ENCODE data around the gene ZDHHC14. TPM values are rescaled to one million over a fixed set of nuclear protein-coding genes. Genes with fewer than 3 reads are reported as not detected.

ZDHHC14 gene
- total and polyA plus RNA-seq, 2 experiments from 2014 or later, result 3.0 to 7.4 TPM

- no peak for TF ChIP-seq EZH2 (IDR thresholded peaks at IDR 0.05; ENCODE audit: low read depth, unreplicated experiment)
- TF ChIP-seq REST (IDR thresholded peaks at IDR 0.05; ENCODE audit: unreplicated experiment), result no peak
- no peak for TF ChIP-seq NANOG (IDR thresholded peaks at IDR 0.05; ENCODE audit: borderline replicate concordance)
- no peak for TF ChIP-seq CTCF (conservative IDR thresholded peaks at IDR 0.05; ENCODE audit: low read depth in 2 of 2)
- TF ChIP-seq STAT1 (IDR thresholded peaks at IDR 0.05; ENCODE audit: unreplicated experiment), result no peak
These were observed 335.4 kb downstream of the ZDHHC14 start (continued) for GRCh38 chr6:157716251-157716995.

- Mint-ChIP-seq H3K27me3 (ENCODE audit: insufficient read depth, low read depth, poor library complexity) (peaks cover 15% of the 10 kb centered on the region), H3K9me3 (no peaks in the 10 kb centered on the region), H3K4me3 (no peak overlapping the region), H3K36me3 (ENCODE audit: low read depth) (no peaks in the 10 kb centered on the region), H3K27ac (peak overlapping the region; percentile 15; the same call in 1 of the 2 replicates), H3K4me1 (peaks cover 35% of the 10 kb centered on the region)
- H3K27me3 ChIP-seq (ENCODE audit: insufficient read depth), result no peaks in the 10 kb centered on the region
- H3K4me1 ChIP-seq (ENCODE audit: insufficient read depth), result peaks cover 12% of the 10 kb centered on the region; the same call in 1 of the 2 replicates
- H3K79me2 ChIP-seq (replicated peaks; ENCODE audit: insufficient read depth), result no peaks in the 10 kb centered on the region
- no peaks in the 10 kb centered on the region for H3F3A ChIP-seq (replicated peaks; ENCODE audit: low read depth)
- no peaks in the 10 kb centered on the region; the same call in 1 of the 2 replicates for H3K36me3 ChIP-seq (ENCODE audit: insufficient read depth)
- H3K9me2 ChIP-seq (ENCODE audit: insufficient read depth), result 0 out of 2 replicates have a peak, but pooled peaks cover 5% of the 10 kb centered on the region
- no peak overlapping the region for H3K27ac ChIP-seq (ENCODE audit: low read depth)
- no peaks in the 10 kb centered on the region for H4K20me1 ChIP-seq (replicated peaks; ENCODE audit: insufficient read depth)
- no peak overlapping the region for H3K4me2 ChIP-seq
- DNase-seq (ENCODE audit: low spot score), result no peak
- peak overlapping the region; percentile 85; the same call in 1 of the 2 replicates for H2AFZ ChIP-seq
- ATAC-seq, result peak; percentile 68
- H3K4me3 ChIP-seq, result no peak overlapping the region
- TF ChIP-seq JUNB (IDR thresholded peaks at IDR 0.05; ENCODE audit: unreplicated experiment) (no peak), NANOG (IDR thresholded peaks at IDR 0.05; ENCODE audit: borderline replicate concordance) (no peak), STAT1 (IDR thresholded peaks at IDR 0.05; ENCODE audit: unreplicated experiment) (no peak), CTCF (conservative IDR thresholded peaks at IDR 0.05; ENCODE audit: low read depth in 2 of 2) (no peak), ZNF114 (CRISPR knock-in tag; IDR thresholded peaks at IDR 0.05) (no peak), ETS1 (IDR thresholded peaks at IDR 0.05) (no peak)
These were observed 336.4 kb downstream of the ZDHHC14 start for GRCh38 chr6:157717340-157717748.
